OCI-LY7 (cell line): ENCODE results near the gene PBX1. TPM values are rescaled to one million over a fixed set of nuclear protein-coding genes. Genes with fewer than 3 reads are reported as not detected.

Experiments used
- BruUV-seq: library from RNA; stranded (reverse); fragments of 400-500 nt; replicated peaks from 2 replicates; lab custom pipeline; 2021; lab: Mats Ljungman, UMichigan
- CTCF ChIA-PET: fragments of 300-600 bp; sonication (Branson Sonifier 250); formaldehyde crosslinking; loops from one replicate; lab custom pipeline; 2022; ENCODE audit warnings: antibody characterized with exemption; ENCODE audit not compliant: unreplicated experiment; lab: Charles Lee
- POLR2A ChIA-PET: fragments of 300-600 bp; sonication (Branson Sonifier 250); formaldehyde crosslinking; loops from one replicate; lab custom pipeline; 2022; ENCODE audit warnings: antibody characterized with exemption; lab: Charles Lee
- DNase-seq: peaks from one replicate; pipeline ENCODE4 v3.0.0-alpha.2; 2015; ENCODE audit warnings: low spot score
- H2AFZ ChIP-seq: fragments of 200-600 bp; sonication (generic), shearing (Covaris generic); 2 replicates; pipeline ENCODE4 v1.6.1; 2014; ENCODE audit warnings: mild to moderate bottlenecking, antibody characterized with exemption, low read length, moderate library complexity
- H3K27ac ChIP-seq: fragments of 200-600 bp; sonication (generic); 2 replicates; pipeline ENCODE4 v1.5.1; 2014; ENCODE audit warnings: mixed run types, low read depth, mild to moderate bottlenecking, moderate library complexity, low read length, inconsistent platforms; ENCODE audit not compliant: poor library complexity, severe bottlenecking
- H3K36me3 ChIP-seq: fragments of 200-600 bp; sonication (generic); 2 replicates; pipeline ENCODE4 v1.6.1; 2014; ENCODE audit warnings: mild to moderate bottlenecking, antibody characterized with exemption, low read length, moderate library complexity, mixed read lengths; ENCODE audit not compliant: insufficient read depth
- H3K4me1 ChIP-seq: fragments of 200-600 bp; sonication (generic); 2 replicates; pipeline ENCODE4 v1.5.1; 2014; ENCODE audit warnings: mild to moderate bottlenecking, low read length; ENCODE audit not compliant: insufficient read depth, poor library complexity, severe bottlenecking
- H3K4me2 ChIP-seq: fragments of 200-600 bp; sonication (generic); 2 replicates; pipeline ENCODE4 v1.6.1; 2014; ENCODE audit warnings: mild to moderate bottlenecking, low read length
- H3K4me3 ChIP-seq: fragments of 200-600 bp; sonication (generic); 2 replicates; pipeline ENCODE4 v1.5.1; 2014; ENCODE audit warnings: mild to moderate bottlenecking, low read depth, low read length; ENCODE audit not compliant: poor library complexity, severe bottlenecking
- H3K79me2 ChIP-seq: fragments of 200-600 bp; sonication (generic); 2 replicates; pipeline ENCODE4 v1.6.1; 2016; ENCODE audit warnings: low read depth, mild to moderate bottlenecking, low read length, moderate library complexity, mixed read lengths; ENCODE audit not compliant: insufficient read depth
- H3K9me2 ChIP-seq: fragments of 200-600 bp; sonication (generic); 2 replicates; pipeline ENCODE4 v1.6.1; 2016; ENCODE audit warnings: mild to moderate bottlenecking, low read length, mixed read lengths; ENCODE audit not compliant: insufficient read depth
- H3K9me3 ChIP-seq: fragments of 200-600 bp; sonication (generic); 2 replicates; pipeline ENCODE4 v1.6.1; 2014; ENCODE audit warnings: mild to moderate bottlenecking, mixed run types, low read length, mixed read lengths
- H4K20me1 ChIP-seq: fragments of 200-600 bp; sonication (generic); 2 replicates; pipeline ENCODE4 v1.6.1; 2014; ENCODE audit warnings: mild to moderate bottlenecking, antibody characterized with exemption, low read length, moderate library complexity, mixed read lengths; ENCODE audit not compliant: insufficient read depth
- CTCF ChIP-seq: fragments of 200-600 bp; sonication (generic); conservative IDR thresholded peaks from 2 replicates; pipeline ENCODE4 v1.5.1; 2014; ENCODE audit warnings: mild to moderate bottlenecking, antibody characterized with exemption, low read length, moderate library complexity, mixed read lengths
- EZH2phosphoT487 ChIP-seq: fragments of 200-600 bp; sonication (generic); IDR thresholded peaks from 2 replicates; pipeline ENCODE4 v1.6.1; 2018; ENCODE audit warnings: low read depth, borderline replicate concordance, mild to moderate bottlenecking, mixed run types, antibody characterized with exemption, low read length, moderate library complexity, mixed read lengths
- intact Hi-C: fragments of 100-400 bp; cut with micrococcal nuclease; formaldehyde crosslinking; loops from one replicate; pipeline ENCODE4 v1.10.0; 2022; ENCODE audit not compliant: unreplicated experiment
- total RNA-seq, 2 experiments: library from RNA; depleted of rRNA in 1 of 2; stranded (reverse); fragments of >200 nt in 1 of 2; shearing (Covaris generic) in 1 of 2; gene quantifications; 2 replicates each; pipeline ENCODE4 v1.2.3, GENCODE V29; 2014 to 2022

Gene PBX1
- total RNA-seq, 2 experiments from 2014 or later, result not detected

DNA sequence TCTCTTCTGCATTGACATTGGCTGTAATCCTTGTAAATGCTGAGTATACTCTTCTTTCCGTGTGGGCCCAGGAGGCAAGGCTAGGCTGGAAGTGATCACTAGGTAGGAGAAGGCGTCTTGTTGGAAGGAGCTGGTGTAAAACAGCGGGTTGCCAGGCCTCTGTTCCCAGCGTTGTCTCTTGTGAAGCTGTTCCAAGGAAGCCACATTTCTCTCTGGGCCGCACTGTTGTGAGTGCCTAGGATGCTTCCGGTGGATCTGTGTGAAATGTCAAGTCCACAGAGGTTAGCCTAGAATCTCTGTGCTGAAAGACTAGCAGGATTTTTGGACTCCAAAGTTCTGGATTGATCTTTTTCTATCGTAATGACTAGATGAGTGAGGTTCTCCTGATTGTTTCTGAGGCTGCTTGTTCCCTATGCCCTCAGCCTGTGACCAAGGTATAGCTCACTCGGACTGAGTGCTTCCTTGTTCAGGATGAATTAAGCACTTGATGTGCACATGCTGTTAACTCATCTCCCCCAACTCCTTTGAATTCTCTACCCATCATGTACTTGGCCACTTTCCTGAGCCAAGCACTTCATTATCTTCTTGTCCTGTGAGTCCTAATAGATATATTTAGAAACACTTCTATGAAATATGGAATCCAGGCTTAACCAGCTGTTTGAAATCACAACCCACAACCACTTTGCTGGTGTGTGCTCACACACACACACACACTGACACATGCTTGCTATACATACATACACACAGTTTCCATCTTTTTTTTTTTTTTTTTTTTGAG is 63.3 kb downstream of the PBX1 start:
- TF ChIP-seq EZH2phosphoT487 (no peak), CTCF (no peak)
- Histone ChIP-seq H3K4me2 (no peak overlapping the region), H3K4me1 (no peaks in the 10 kb centered on the region), H3K4me3 (no peak overlapping the region), H3K9me3 (no peaks in the 10 kb centered on the region), H2AFZ (no peak overlapping the region), H3K36me3 (no peaks in the 10 kb centered on the region), H4K20me1 (no peaks in the 10 kb centered on the region), H3K79me2 (no peaks in the 10 kb centered on the region), H3K9me2 (no peaks in the 10 kb centered on the region), H3K27ac (no peak overlapping the region)
- POLR2A ChIA-PET, result interaction anchor here (0.6 kb wide), 1 partner anchor 82 kb away, joined by 4 read pairs; no protein-coding TSS in a partner anchor
- intact Hi-C loops, result no loop called here
- CTCF ChIA-PET, result no interaction called here
- BruUV-seq, result no TSS peak
- no peak for DNase-seq

DNA sequence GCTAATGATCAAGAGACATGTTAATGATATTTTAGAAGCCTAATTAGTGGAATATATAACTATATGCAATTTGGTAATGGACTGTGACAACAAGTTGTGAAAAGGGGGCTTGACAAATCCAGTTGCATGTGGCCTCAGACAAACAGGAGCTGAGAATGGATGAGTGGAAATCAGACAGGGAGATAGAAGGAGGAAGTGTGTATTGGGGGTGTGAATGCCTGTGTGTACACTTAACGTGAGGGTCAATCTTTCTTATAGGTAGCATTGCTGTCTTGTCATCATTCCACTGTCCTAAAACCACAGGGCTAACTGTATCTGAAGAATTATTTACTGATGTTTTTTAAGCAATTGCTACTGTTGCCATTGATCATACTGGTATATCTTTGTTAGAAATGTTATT is 64.8 kb downstream of the PBX1 start:
- DNase-seq, result no peak

GRCh38 chr1:164624400-164624799 is 65.4 kb downstream of the PBX1 start:
- no peak overlapping the region for H3K27ac ChIP-seq
- H3K4me1 ChIP-seq, result no peaks in the 10 kb centered on the region
- H3K9me3 ChIP-seq, result no peaks in the 10 kb centered on the region
- no peaks in the 10 kb centered on the region for H3K36me3 ChIP-seq
- CTCF ChIA-PET, result no interaction called here
- no peak for TF ChIP-seq CTCF
- TF ChIP-seq EZH2phosphoT487, result no peak
- no peaks in the 10 kb centered on the region for H3K9me2 ChIP-seq
- BruUV-seq, result no TSS peak
- POLR2A ChIA-PET, result interaction anchor here (0.6 kb wide), 1 partner anchor 100 kb away, joined by 3 read pairs; no protein-coding TSS in a partner anchor
- H4K20me1 ChIP-seq, result no peaks in the 10 kb centered on the region
- no peak for DNase-seq
- H2AFZ ChIP-seq, result no peak overlapping the region
- no peak overlapping the region for H3K4me2 ChIP-seq
- intact Hi-C loops, result no loop called here
- H3K79me2 ChIP-seq, result no peaks in the 10 kb centered on the region
- H3K4me3 ChIP-seq, result no peak overlapping the region

More for the DNA sequence above, 64.8 kb downstream of the PBX1 start:
- Histone ChIP-seq H3K4me3 (no peak overlapping the region), H4K20me1 (no peaks in the 10 kb centered on the region), H3K9me3 (no peaks in the 10 kb centered on the region), H2AFZ (no peak overlapping the region), H3K9me2 (no peaks in the 10 kb centered on the region), H3K4me2 (no peak overlapping the region), H3K36me3 (no peaks in the 10 kb centered on the region), H3K79me2 (no peaks in the 10 kb centered on the region), H3K4me1 (no peaks in the 10 kb centered on the region), H3K27ac (no peak overlapping the region)
- POLR2A ChIA-PET, result interaction anchor here (0.6 kb wide), 1 partner anchor 100 kb away, joined by 3 read pairs; no protein-coding TSS in a partner anchor
- intact Hi-C loops, result no loop called here
- CTCF ChIA-PET, result no interaction called here
- BruUV-seq, result no TSS peak
- TF ChIP-seq EZH2phosphoT487, result no peak
